Lung (tissue), 12 donors: ENCODE measurements around the gene ZFP1. TPM values are rescaled to one million over a fixed set of nuclear protein-coding genes. Genes with fewer than 3 reads are reported as not detected.
A peak's percentile ranks its signal among the peaks of the same experiment; 100 is the strongest.

ENCODE experiments used
- ATAC-seq: fragments of 200-7000 bp; cut with Tn5 transposase; one replicate; pipeline ENCODE4 v1.9.1; 2020; ENCODE audit warnings: moderate number of reproducible peaks; ENCODE audit not compliant: insufficient read depth, low FRiP score
- DNase-seq, 3 donors: peaks; one replicate each; pipeline ENCODE4 v3.0.0-alpha.2; 2013 to 2017
- H3K27ac ChIP-seq, 2 donors: one replicate each; pipeline ENCODE4 v1.5.1; 2013; ENCODE audit warnings: mild to moderate bottlenecking in 2 of 2, moderate library complexity in 2 of 2, control low read depth in 1 of 2, inconsistent platforms in 1 of 2, low read depth in 1 of 2, low read length in 1 of 2
- H3K27me3 ChIP-seq, 3 donors: one replicate each; pipeline ENCODE4 v1.5.1; 2013; ENCODE audit warnings: low read length in 2 of 3; ENCODE audit not compliant: control insufficient read depth in 3 of 3, insufficient read depth in 3 of 3
- H3K36me3 ChIP-seq, 4 donors: one replicate each; pipeline ENCODE4 v1.5.1; 2013; ENCODE audit warnings: low read length in 4 of 4, mild to moderate bottlenecking in 1 of 4, moderate library complexity in 1 of 4; ENCODE audit not compliant: control insufficient read depth in 4 of 4, insufficient read depth in 4 of 4
- H3K4me1 ChIP-seq, 5 donors: one replicate each; pipeline ENCODE4 v1.5.1; 2013; ENCODE audit warnings: low read length in 5 of 5, mild to moderate bottlenecking in 2 of 5, moderate library complexity in 1 of 5; ENCODE audit not compliant: control insufficient read depth in 5 of 5, insufficient read depth in 5 of 5
- H3K4me3 ChIP-seq: one replicate; pipeline ENCODE4 v1.5.1; 2013; ENCODE audit warnings: mild to moderate bottlenecking, control low read depth, moderate library complexity
- H3K9ac ChIP-seq, 2 donors: one replicate each; pipeline ENCODE4 v1.5.1; 2013; ENCODE audit warnings: low read length in 2 of 2, control low read depth in 1 of 2; ENCODE audit not compliant: insufficient read depth in 1 of 2
- H3K9me3 ChIP-seq, 4 donors: one replicate each; pipeline ENCODE4 v1.5.1; 2013; ENCODE audit warnings: low read length in 3 of 4, mild to moderate bottlenecking in 1 of 4, moderate library complexity in 1 of 4; ENCODE audit not compliant: control insufficient read depth in 4 of 4, insufficient read depth in 3 of 4
- CTCF ChIP-seq: IDR thresholded peaks from 2 replicates; pipeline ENCODE4 v1.5.1; 2012; ENCODE audit warnings: mild to moderate bottlenecking; ENCODE audit errors: control extremely low read depth, extremely low read depth
- WGBS, 2 donors: extraction: QIAGEN DNeasy Blood & Tissue Kit; methylation state at CpG; one replicate each; pipeline ENCODE4 v1.1.7; 2013; 5-methylcytosine and 5-hydroxymethylcytosine counted together
- polyA plus RNA-seq, 2 donors: library from polyadenylated mRNA; stranded (reverse); fragments of 200-250 nt; gene quantifications; one replicate each; pipeline ENCODE4 v1.2.1, GENCODE V29; 2013
- total RNA-seq, 2 donors: library from RNA; depleted of rRNA in 1 of 2; stranded (reverse); fragments of >200 nt in 1 of 2; gene quantifications; one replicate each; pipeline ENCODE4 v1.2.1, GENCODE V29; 2014 to 2021
- donor health status: control.
- donor health status: control.
- donor health status: Bipolar disorder and iron deficiency.
- donor health status: healthy.
- donor health status: DM: yes; HTN: yes; CAD: no.

Gene ZFP1
- total and polyA plus RNA-seq, 4 donors = 3.3 to 18.4 (median 6.1) TPM

- H3K9me3 ChIP-seq = no peaks in the 10 kb centered on the region
- DNase-seq = no peak
- no peak for TF ChIP-seq CTCF
- H3K4me1 ChIP-seq = no peaks in the 10 kb centered on the region
- no peaks in the 10 kb centered on the region for H3K27me3 ChIP-seq
- H3K36me3 ChIP-seq = no peaks in the 10 kb centered on the region
- no peak overlapping the region for H3K4me3 ChIP-seq
- ATAC-seq = no peak
- no peak overlapping the region for H3K9ac ChIP-seq
- WGBS, 2 donors = 89% methylated on average over 7 of the region's 7 CpGs
- no peak overlapping the region for H3K27ac ChIP-seq
Measured at GRCh38 chr16:75216576-75216975, 68.3 kb downstream of the ZFP1 start.

- ATAC-seq (no peak), DNase-seq (no peak)
- no peaks in the 10 kb centered on the region for H3K9me3 ChIP-seq
- no peak for TF ChIP-seq CTCF
- 91 to 92% methylated on average over 11 of the region's 11 CpGs for WGBS, 2 donors
- no peaks in the 10 kb centered on the region for H3K36me3 ChIP-seq
- H3K4me1 ChIP-seq = no peaks in the 10 kb centered on the region
- no peaks in the 10 kb centered on the region for H3K27me3 ChIP-seq
- no peak overlapping the region for H3K9ac ChIP-seq
- H3K4me3 ChIP-seq = no peak overlapping the region
- no peak overlapping the region for H3K27ac ChIP-seq
Measured at GRCh38 chr16:75217389-75217851, 69.1 kb downstream of the ZFP1 start.

GRCh38 chr16:75218256-75219076, 70.1 kb downstream of the ZFP1 start, which contains the start of gene CTRB1:
Gene CTRB1 (plus strand): TSS chr16:75218988. CDS start chr16:75219008, 20 bp downstream.
- H3K36me3 ChIP-seq = no peaks in the 10 kb centered on the region
- H3K27ac ChIP-seq = no peak within 1 kb of the TSS
- H3K9me3 ChIP-seq = no peaks in the 10 kb centered on the region
- DNase-seq (no peak), ATAC-seq (no peak)
- H3K4me3 ChIP-seq = no peak within 1 kb of the TSS
- peak within 1 kb of the TSS; percentile 4 to 25 for H3K9ac ChIP-seq
- no peaks in the 10 kb centered on the region for H3K27me3 ChIP-seq
- 89 to 92% methylated on average over 19 of the region's 19 CpGs for WGBS, 2 donors
- H3K4me1 ChIP-seq = no peaks in the 10 kb centered on the region
- no peak for TF ChIP-seq CTCF
